ENCODE measurements around the gene NFYA. TPM values are rescaled to one million over a fixed set of nuclear protein-coding genes. Genes with fewer than 3 reads are reported as not detected.

The NFYA gene
- total RNA-seq, 1 experiment from 2014 or later: 34.7 TPM

- TF ChIP-seq ARID4B (CRISPR knock-in tag; IDR thresholded peaks at IDR 0.05; ENCODE audit: borderline replicate concordance): 0 out of 2 replicates have a peak, but pooled peaks have one; percentile 52
- 0 out of 2 replicates have a peak, but pooled peaks have one; percentile 53 for TF ChIP-seq EMX1 (CRISPR knock-in tag; IDR thresholded peaks at IDR 0.05)
- peak; percentile 49; the same call in 1 of the 2 replicates for TF ChIP-seq ZNF219 (CRISPR knock-in tag; IDR thresholded peaks at IDR 0.05; ENCODE audit: borderline replicate concordance)
- TF ChIP-seq HMGXB4 (CRISPR knock-in tag; IDR thresholded peaks at IDR 0.05): peak; percentile 63; the same call in 1 of the 2 replicates
- TF ChIP-seq RELA (CRISPR knock-in tag; IDR thresholded peaks at IDR 0.05; ENCODE audit: borderline replicate concordance): peak; percentile 71; the same call in 1 of the 2 replicates
- TF ChIP-seq NR3C1 (CRISPR knock-in tag; conservative IDR thresholded peaks at IDR 0.05; ENCODE audit: low read depth): 0 out of 2 replicates have a peak, but pooled peaks have one; percentile 15
- no peak for TF ChIP-seq ZNF671 (CRISPR knock-in tag; IDR thresholded peaks at IDR 0.05)
- peak; percentile 72; the same call in 1 of the 2 replicates for TF ChIP-seq E2F1 (CRISPR knock-in tag; IDR thresholded peaks at IDR 0.05)
- TF ChIP-seq ZBTB43 (CRISPR knock-in tag; IDR thresholded peaks at IDR 0.05): no peak
- TF ChIP-seq NFYB (CRISPR knock-in tag; conservative IDR thresholded peaks at IDR 0.05; ENCODE audit: low read depth): peak; percentile 42; the same call in 1 of the 2 replicates
- no peak for TF ChIP-seq STAT6 (CRISPR knock-in tag; conservative IDR thresholded peaks at IDR 0.05; ENCODE audit: low read depth)
- peak; percentile 81; the same call in 1 of the 2 replicates for TF ChIP-seq FOXP1 (CRISPR knock-in tag; IDR thresholded peaks at IDR 0.05; ENCODE audit: borderline replicate concordance)
- TF ChIP-seq ZNF138 (CRISPR knock-in tag; conservative IDR thresholded peaks at IDR 0.05): 0 out of 2 replicates have a peak, but pooled peaks have one; percentile 53
- 0 out of 2 replicates have a peak, but pooled peaks have one; percentile 34 for TF ChIP-seq SP1 (CRISPR knock-in tag; conservative IDR thresholded peaks at IDR 0.05)
- TF ChIP-seq CREM (CRISPR knock-in tag; IDR thresholded peaks at IDR 0.05): 0 out of 2 replicates have a peak, but pooled peaks have one; percentile 63
Measured at GRCh38 chr6:41100871-41101287, 28.1 kb downstream of the NFYA start (continued).

Data from WTC11 (cell line).